Measurements from ENCODE around the gene DACT3.

The DACT3 gene

GRCh38 chr19:46659151-46660007 is 1.6 kb downstream of the DACT3 start:
- no peaks in the 10 kb centered on the region for H3K79me2 ChIP-seq (ENCODE audit: low read length)
- no peaks in the 10 kb centered on the region for H4K20me1 ChIP-seq (ENCODE audit: insufficient read depth, low read length)
- TF ChIP-seq CTCF (IDR thresholded peaks at IDR 0.05; ENCODE audit: low read depth, low read length), result no peak
- peak overlapping the region; percentile 78 for H3K4me3 ChIP-seq (ENCODE audit: low read length)
- H3K9me3 ChIP-seq (ENCODE audit: insufficient read depth, low read length), result no peaks in the 10 kb centered on the region
- H2AFZ ChIP-seq (ENCODE audit: low read depth, low read length), result 0 out of 2 replicates have a peak overlapping the region, but pooled peaks have one; percentile 7
- no peaks in the 10 kb centered on the region for H3K36me3 ChIP-seq (replicated peaks; ENCODE audit: low read depth, low read length)
- peak overlapping the region; percentile 33 for H3K9ac ChIP-seq (ENCODE audit: low read length)
- peaks cover 24% of the 10 kb centered on the region for H3K4me1 ChIP-seq (ENCODE audit: low read length)
- peaks cover 16% of the 10 kb centered on the region for H3K27me3 ChIP-seq (ENCODE audit: low read depth, low read length)
- H3K27ac ChIP-seq (ENCODE audit: low read length), result no peak overlapping the region
- peak overlapping the region; percentile 92 for H3K4me2 ChIP-seq (ENCODE audit: low read length)

- no peak overlapping the region for H3K27ac ChIP-seq (ENCODE audit: low read length)
- no peak overlapping the region for H3K4me2 ChIP-seq (ENCODE audit: low read length)
- H3K27me3 ChIP-seq (ENCODE audit: low read depth, low read length), result peaks cover 15% of the 10 kb centered on the region
- TF ChIP-seq CTCF (IDR thresholded peaks at IDR 0.05; ENCODE audit: low read depth, low read length) (no peak), EZH2phosphoT487 (IDR thresholded peaks at IDR 0.05; ENCODE audit: low read depth) (no peak)
- H3K4me3 ChIP-seq (ENCODE audit: low read length), result no peak overlapping the region
- no peaks in the 10 kb centered on the region for H3K79me2 ChIP-seq (ENCODE audit: low read length)
- no peak overlapping the region for H3K9ac ChIP-seq (ENCODE audit: low read length)
- no peaks in the 10 kb centered on the region for H4K20me1 ChIP-seq (ENCODE audit: insufficient read depth, low read length)
- no peaks in the 10 kb centered on the region for H3K36me3 ChIP-seq (replicated peaks; ENCODE audit: low read depth, low read length)
- H3K9me3 ChIP-seq (ENCODE audit: insufficient read depth, low read length), result no peaks in the 10 kb centered on the region
- no peak overlapping the region for H2AFZ ChIP-seq (ENCODE audit: low read depth, low read length)
- peaks cover 18% of the 10 kb centered on the region for H3K4me1 ChIP-seq (ENCODE audit: low read length)
Observed at GRCh38 chr19:46656541-46656940, 4.4 kb downstream of the DACT3 start.

- Histone ChIP-seq H3K27me3 (ENCODE audit: low read depth, low read length) (peaks cover 7% of the 10 kb centered on the region), H3K4me3 (ENCODE audit: low read length) (no peak overlapping the region), H3K79me2 (ENCODE audit: low read length) (no peaks in the 10 kb centered on the region), H3K9me3 (ENCODE audit: insufficient read depth, low read length) (no peaks in the 10 kb centered on the region), H3K4me1 (ENCODE audit: low read length) (peaks cover 10% of the 10 kb centered on the region), H3K4me2 (ENCODE audit: low read length) (no peak overlapping the region), H4K20me1 (ENCODE audit: insufficient read depth, low read length) (no peaks in the 10 kb centered on the region), H3K36me3 (replicated peaks; ENCODE audit: low read depth, low read length) (no peaks in the 10 kb centered on the region), H3K27ac (ENCODE audit: low read length) (no peak overlapping the region), H2AFZ (ENCODE audit: low read depth, low read length) (no peak overlapping the region), H3K9ac (ENCODE audit: low read length) (no peak overlapping the region)
- TF ChIP-seq CTCF (IDR thresholded peaks at IDR 0.05; ENCODE audit: low read depth, low read length), result no peak
- no peak for TF ChIP-seq EZH2phosphoT487 (IDR thresholded peaks at IDR 0.05; ENCODE audit: low read depth)
Observed at GRCh38 chr19:46654621-46655152, 6.3 kb downstream of the DACT3 start.

- H2AFZ ChIP-seq (ENCODE audit: low read depth, low read length), result no peak overlapping the region
- no peak overlapping the region for H3K4me3 ChIP-seq (ENCODE audit: low read length)
- no peak overlapping the region for H3K27ac ChIP-seq (ENCODE audit: low read length)
- no peaks in the 10 kb centered on the region for H3K36me3 ChIP-seq (replicated peaks; ENCODE audit: low read depth, low read length)
- H3K4me2 ChIP-seq (ENCODE audit: low read length), result no peak overlapping the region
- H3K9ac ChIP-seq (ENCODE audit: low read length), result no peak overlapping the region
- peaks cover 3% of the 10 kb centered on the region; the same call in 1 of the 2 replicates for H3K27me3 ChIP-seq (ENCODE audit: low read depth, low read length)
- TF ChIP-seq EZH2phosphoT487 (IDR thresholded peaks at IDR 0.05; ENCODE audit: low read depth) (no peak), CTCF (IDR thresholded peaks at IDR 0.05; ENCODE audit: low read depth, low read length) (no peak)
- H3K9me3 ChIP-seq (ENCODE audit: insufficient read depth, low read length), result no peaks in the 10 kb centered on the region
- peaks cover 13% of the 10 kb centered on the region for H3K4me1 ChIP-seq (ENCODE audit: low read length)
- no peaks in the 10 kb centered on the region for H3K79me2 ChIP-seq (ENCODE audit: low read length)
- no peaks in the 10 kb centered on the region for H4K20me1 ChIP-seq (ENCODE audit: insufficient read depth, low read length)
Observed at GRCh38 chr19:46650445-46650844, 10.5 kb downstream of the DACT3 start.
